ENCODE results near the gene LRMDA. TPM values are rescaled to one million over a fixed set of nuclear protein-coding genes. Genes with fewer than 3 reads are reported as not detected.
A peak's percentile ranks its signal among the peaks of the same experiment; 100 is the strongest.

Gene LRMDA
- total and polyA plus RNA-seq, 2 of the 8 experiments (the other 6 are each of a cell fraction or from before 2014, with no cell fraction given): 0.86 to 2.8 TPM

DNA sequence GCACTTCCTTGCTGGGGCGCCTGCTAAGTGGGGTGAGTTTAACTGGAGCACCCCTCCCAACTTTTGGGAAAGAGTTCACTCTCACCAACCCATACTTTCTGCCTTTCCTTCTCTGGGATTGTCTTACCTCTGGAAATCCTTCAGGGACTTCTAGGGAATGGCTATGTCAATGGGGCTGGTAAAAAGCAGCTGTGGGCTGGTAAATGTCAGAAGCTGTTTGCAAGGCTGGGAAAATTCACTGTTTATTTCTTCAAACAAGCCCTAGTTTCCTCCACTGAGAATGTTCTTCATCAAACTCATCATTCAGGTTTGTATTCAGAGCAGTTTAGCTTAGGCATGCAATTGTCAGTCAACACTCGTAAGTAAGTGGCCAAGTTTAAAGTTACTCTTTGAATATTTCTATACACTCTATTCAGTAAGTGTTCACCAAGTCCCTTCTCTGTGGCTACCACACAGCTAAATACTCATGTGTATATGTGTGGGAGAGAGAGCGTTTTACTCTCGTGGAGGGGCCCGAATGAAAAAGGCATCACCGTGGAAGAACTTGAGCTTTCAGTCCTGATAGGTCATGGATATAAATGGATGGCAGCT lies 654.8 kb downstream of the LRMDA start:
- no peaks in the 10 kb centered on the region for H3K9me3 ChIP-seq (ENCODE audit: insufficient read depth in 2 of 2, low read depth in 1 of 2, low read length in 1 of 2)
- no peak overlapping the region for H3K4ac ChIP-seq (replicated peaks; ENCODE audit: insufficient read length, low read depth, low read length)
- H2AK5ac ChIP-seq (ENCODE audit: low read depth, low read length): no peak overlapping the region
- no peak overlapping the region for H3K23ac ChIP-seq (ENCODE audit: insufficient read length)
- no peak overlapping the region for H3K4me3 ChIP-seq (ENCODE audit: extremely low read depth in 1 of 4, insufficient read depth in 2 of 4, low read depth in 3 of 4, low read length in 4 of 4)
- H3K23me2 ChIP-seq (ENCODE audit: low read depth, low read length): no peaks in the 10 kb centered on the region
- peak overlapping the region; percentile 11; the same call in 1 of the 2 replicates for H2BK20ac ChIP-seq (ENCODE audit: low read length)
- no peak overlapping the region for H4K8ac ChIP-seq (ENCODE audit: extremely low read depth, insufficient read depth, low read length)
- no peak overlapping the region for H2BK120ac ChIP-seq (replicated peaks; ENCODE audit: low read depth, low read length)
- H3K14ac ChIP-seq (ENCODE audit: insufficient read length): no peak overlapping the region
- 95% methylated on average over 6 of the region's 6 CpGs; no CpG with 5 or more reads in 1 of the 2 experiments for WGBS, 2 experiments (ENCODE audit: extremely low coverage in 1 of 2, insufficient coverage in 1 of 2, insufficient read length in 1 of 2, insufficient replicate concordance in 2 of 2, low coverage in 1 of 2, low lambda C conversion rate in 2 of 2, missing lambda C conversion rate in 1 of 2)
- H3K79me2 ChIP-seq (ENCODE audit: control insufficient read depth in 1 of 2, insufficient read depth in 2 of 2, low read length in 2 of 2): no peaks in the 10 kb centered on the region
- H3K27me3 ChIP-seq (replicated peaks in 1 of 4; ENCODE audit: control insufficient read depth in 3 of 4, extremely low read depth in 1 of 4, insufficient read depth in 3 of 4, low read length in 3 of 4): peaks cover 0 to 5% (median 3%) of the 10 kb centered on the region in 4 experiments; a peak in 2 of 7 replicates
- H2BK12ac ChIP-seq (ENCODE audit: low read depth, low read length): peak overlapping the region; percentile 85; the same call in 1 of the 2 replicates
- H3K79me1 ChIP-seq (ENCODE audit: low read depth, low read length): no peaks in the 10 kb centered on the region
- H2BK5ac ChIP-seq (ENCODE audit: low read depth, low read length): no peak overlapping the region; the same call in 1 of the 2 replicates
- no peak overlapping the region for H3K9ac ChIP-seq (replicated peaks in 1 of 4; ENCODE audit: extremely low read depth in 1 of 4, low read depth in 3 of 4, low read length in 3 of 4)
- no peaks in the 10 kb centered on the region for H4K20me1 ChIP-seq (replicated peaks in 1 of 2; ENCODE audit: control insufficient read depth in 1 of 2, insufficient read depth in 2 of 2, low read length in 2 of 2)
- H2AFZ ChIP-seq (ENCODE audit: low read length): no peak overlapping the region
- peak overlapping the region; percentile 27; the same call in 1 of the 2 replicates for H3K18ac ChIP-seq (ENCODE audit: extremely low read depth, low read length)
- no peak overlapping the region for H3K56ac ChIP-seq (replicated peaks; ENCODE audit: insufficient read length, low read depth, low read length)
- H3K4me2 ChIP-seq (ENCODE audit: insufficient read depth in 1 of 2, low read depth in 2 of 2, low read length in 2 of 2): no peak overlapping the region
- no peaks in the 10 kb centered on the region for H3K36me3 ChIP-seq (ENCODE audit: control insufficient read depth in 2 of 4, insufficient read depth in 4 of 4, low read length in 3 of 4)
- H4K91ac ChIP-seq (replicated peaks; ENCODE audit: insufficient read length, low read length): no peak overlapping the region
- POLR2A ChIA-PET (ENCODE audit: partially characterized antibody): no interaction called here
- H4K5ac ChIP-seq (ENCODE audit: insufficient read length, low read depth, low read length): no peak overlapping the region
- FAIRE-seq (no peak), DNase-seq (ENCODE audit: low read depth in 1 of 2, low spot score in 2 of 2) (no peak)
- peaks cover 4 to 19% (median 7%) of the 10 kb centered on the region in 4 experiments; a peak in 5 of 7 replicates for H3K4me1 ChIP-seq (replicated peaks in 1 of 4; ENCODE audit: control insufficient read depth in 3 of 4, insufficient read depth in 4 of 4, low read length in 3 of 4)
- H2BK15ac ChIP-seq (ENCODE audit: low read length): no peak overlapping the region
- no peak overlapping the region for H3K27ac ChIP-seq (ENCODE audit: low read depth, low read length)
- CTCF ChIA-PET (ENCODE audit: partially characterized antibody): interaction anchor here (0.7 to 3.1 kb wide), 22 partner anchors 8 to 1028 kb away, joined by 3 to 20 read pairs (median 6); partner anchors contain the start of gene ZNF503
- no peak for TF ChIP-seq POLR2AphosphoS5 (IDR thresholded peaks at IDR 0.05; ENCODE audit: low read depth, low read length)
- TF ChIP-seq USF2 (IDR thresholded peaks at IDR 0.05; ENCODE audit: low read length): no peak
- no peak for TF ChIP-seq ATF3 (IDR thresholded peaks at IDR 0.05; ENCODE audit: insufficient read depth, low read depth, low read length)
- TF ChIP-seq, protein P1, sequence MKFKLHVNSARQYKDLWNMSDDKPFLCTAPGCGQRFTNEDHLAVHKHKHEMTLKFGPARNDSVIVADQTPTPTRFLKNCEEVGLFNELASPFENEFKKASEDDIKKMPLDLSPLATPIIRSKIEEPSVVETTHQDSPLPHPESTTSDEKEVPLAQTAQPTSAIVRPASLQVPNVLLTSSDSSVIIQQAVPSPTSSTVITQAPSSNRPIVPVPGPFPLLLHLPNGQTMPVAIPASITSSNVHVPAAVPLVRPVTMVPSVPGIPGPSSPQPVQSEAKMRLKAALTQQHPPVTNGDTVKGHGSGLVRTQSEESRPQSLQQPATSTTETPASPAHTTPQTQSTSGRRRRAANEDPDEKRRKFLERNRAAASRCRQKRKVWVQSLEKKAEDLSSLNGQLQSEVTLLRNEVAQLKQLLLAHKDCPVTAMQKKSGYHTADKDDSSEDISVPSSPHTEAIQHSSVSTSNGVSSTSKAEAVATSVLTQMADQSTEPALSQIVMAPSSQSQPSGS (IDR thresholded peaks at IDR 0.05; ENCODE audit: low read length): no peak
- TF ChIP-seq SIN3A (conservative IDR thresholded peaks at IDR 0.05 in 1 of 2, IDR thresholded peaks at IDR 0.05 in 1 of 2; ENCODE audit: low read depth in 1 of 2, low read length in 2 of 2): no peak
- TF ChIP-seq ASH2L (IDR thresholded peaks at IDR 0.05; ENCODE audit: low read length): no peak
- no peak for TF ChIP-seq YY1 (IDR thresholded peaks at IDR 0.05; ENCODE audit: low read depth, low read length)
- no peak for TF ChIP-seq HDAC2 (IDR thresholded peaks at IDR 0.05; ENCODE audit: borderline replicate concordance in 1 of 2, low read depth in 2 of 2, low read length in 2 of 2)
- TF ChIP-seq BCL11A (IDR thresholded peaks at IDR 0.05; ENCODE audit: low read depth in 2 of 2, low read length in 2 of 2): no peak
